Small intestine (tissue), 7 donors: ENCODE results near the gene CFAP210. TPM values are rescaled to one million over a fixed set of nuclear protein-coding genes. Genes with fewer than 3 reads are reported as not detected.

ENCODE experiments used
- DNase-seq, 2 donors: peaks; one replicate each; pipeline versions ENCODE4 v3.0.0 to v3.0.0-alpha.2; 2013
- FAIRE-seq: peaks from 2 replicates; lab custom pipeline; 2012; peaks lifted over from hg19 to GRCh38; lab: Jason Lieb, UNC
- H3K27ac ChIP-seq, 3 donors: one replicate each; pipeline ENCODE4 v1.5.1; 2013; ENCODE audit warnings: low read length in 2 of 3, mild to moderate bottlenecking in 2 of 3, control low read depth in 1 of 3, inconsistent platforms in 1 of 3, low read depth in 1 of 3, moderate library complexity in 1 of 3
- H3K27me3 ChIP-seq, 3 donors: one replicate each; pipeline ENCODE4 v1.6.1; 2013; ENCODE audit warnings: low read length in 3 of 3, inconsistent platforms in 1 of 3; ENCODE audit not compliant: control insufficient read depth in 3 of 3, insufficient read depth in 3 of 3
- H3K36me3 ChIP-seq, 3 donors: one replicate each; pipeline ENCODE4 v1.6.1; 2013; ENCODE audit warnings: low read length in 3 of 3, inconsistent platforms in 1 of 3, low read depth in 1 of 3, mild to moderate bottlenecking in 1 of 3, moderate library complexity in 1 of 3; ENCODE audit not compliant: control insufficient read depth in 3 of 3, insufficient read depth in 2 of 3
- H3K4me1 ChIP-seq, 3 donors: one replicate each; pipeline ENCODE4 v1.6.1; 2013; ENCODE audit warnings: low read length in 2 of 3, inconsistent platforms in 1 of 3, low read depth in 1 of 3, mild to moderate bottlenecking in 1 of 3, moderate library complexity in 1 of 3; ENCODE audit not compliant: control insufficient read depth in 3 of 3, insufficient read depth in 2 of 3
- H3K4me3 ChIP-seq, 3 donors: one replicate each; pipeline ENCODE4 v1.5.1; 2013; ENCODE audit warnings: low read length in 3 of 3, control low read depth in 1 of 3, inconsistent platforms in 1 of 3, low read depth in 1 of 3, mild to moderate bottlenecking in 1 of 3, moderate library complexity in 1 of 3
- H3K9me3 ChIP-seq, 2 donors: one replicate each; pipeline ENCODE4 v1.6.1; 2013; ENCODE audit warnings: low read depth in 1 of 2, low read length in 1 of 2; ENCODE audit not compliant: control insufficient read depth in 2 of 2, insufficient read depth in 1 of 2
- WGBS, 3 donors: extraction: QIAGEN DNeasy Blood & Tissue Kit; methylation state at CpG; one replicate each; pipeline ENCODE4 v1.1.7; 2013; 5-methylcytosine and 5-hydroxymethylcytosine counted together
- polyA plus RNA-seq, 4 donors: library from polyadenylated mRNA; stranded (reverse) in 3 of 4; unstranded in 1 of 4; fragments of 200-250 nt in 3 of 4; fragments of 120-200 nt in 1 of 4; gene quantifications; one replicate each; pipeline versions ENCODE4 v1.2.1 to v1.2.3, GENCODE V29; 2013
- donor health status: healthy with polysubstance abuse.
- donor health status: control.
- donor health status: control.
- donor health status: Bipolar disorder and iron deficiency.
- donor health status: healthy.

CFAP210 gene
- polyA plus RNA-seq, 4 donors, result 0.09 to 0.27 TPM; not detected in 2

DNA sequence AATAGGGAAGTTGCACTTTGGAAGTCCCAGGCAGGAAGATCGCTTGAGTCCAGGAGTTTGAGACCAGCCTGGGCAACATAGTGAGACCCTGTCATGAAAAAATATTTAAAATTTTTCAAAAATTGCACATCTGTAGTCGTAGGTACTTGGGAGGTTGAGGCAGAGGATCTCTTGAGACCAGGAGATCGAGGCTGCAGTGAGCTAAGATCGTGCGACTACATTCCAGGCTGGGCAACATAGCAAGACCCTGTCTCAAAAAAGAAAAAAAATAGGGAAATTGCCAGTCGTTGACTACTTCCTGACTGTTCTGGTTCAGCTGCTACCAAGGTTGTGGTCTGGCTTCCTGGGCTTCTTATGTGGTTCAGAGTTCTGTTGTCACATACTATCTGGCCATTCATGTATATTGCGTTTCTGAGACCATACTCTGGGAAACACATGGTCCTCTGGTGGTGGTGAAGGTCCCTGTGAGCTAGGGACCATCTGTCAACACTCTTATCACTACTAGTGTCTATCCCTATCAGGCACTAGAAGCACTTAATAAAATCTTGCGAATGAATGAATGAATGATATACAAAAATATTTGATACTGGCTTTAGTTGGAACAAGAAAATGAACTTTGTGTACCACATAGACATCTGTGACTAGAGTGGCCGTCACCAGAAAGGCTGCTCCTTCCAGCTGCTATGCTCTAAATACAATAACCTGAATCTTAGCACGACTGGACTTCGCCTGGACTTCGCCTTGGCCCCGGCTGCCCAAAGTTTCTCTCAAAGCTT, 38.6 kb upstream of the CFAP210 start:
- peak overlapping the region in 2 of 3 donors; percentile 52 to 90 for H3K4me3 ChIP-seq
- H3K9me3 ChIP-seq, result no peaks in the 10 kb centered on the region
- FAIRE-seq (no peak), DNase-seq (no peak)
- 46 to 49% (median 48%) methylated on average over 13 of the region's 13 CpGs for WGBS, 3 donors
- H3K27ac ChIP-seq, result peak overlapping the region in 2 of 3 donors; percentile 28 to 73
- no peaks in the 10 kb centered on the region for H3K27me3 ChIP-seq
- H3K4me1 ChIP-seq, result peaks cover 0 to 14% (median 2%) of the 10 kb centered on the region in 3 donors
- H3K36me3 ChIP-seq, result no peaks in the 10 kb centered on the region

DNA sequence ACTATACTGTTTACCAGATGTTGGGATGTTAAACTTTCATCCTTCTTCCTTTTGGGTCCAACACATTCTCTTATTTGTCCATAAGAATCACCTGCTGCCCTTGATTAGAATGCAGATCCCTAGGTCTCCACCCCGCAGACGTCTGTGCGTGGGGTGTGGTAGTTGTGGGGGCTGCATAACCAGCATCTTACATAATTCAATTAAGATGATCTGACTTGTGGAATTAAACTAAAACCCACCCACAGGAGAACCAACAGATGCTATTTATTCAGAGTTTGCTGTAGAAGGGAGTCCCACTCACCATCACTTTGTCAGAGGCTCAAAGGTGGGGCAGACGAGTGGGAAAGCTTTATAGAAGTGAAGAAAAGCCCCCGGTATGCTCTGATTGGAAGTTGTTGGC, 37.9 kb upstream of the CFAP210 start:
- H3K27me3 ChIP-seq, result no peaks in the 10 kb centered on the region
- DNase-seq, result no peak
- H3K4me3 ChIP-seq, result no peak overlapping the region
- no peaks in the 10 kb centered on the region for H3K36me3 ChIP-seq
- H3K27ac ChIP-seq, result no peak overlapping the region
- peaks cover 0 to 11% (median 2%) of the 10 kb centered on the region in 3 donors for H3K4me1 ChIP-seq
- 61 to 73% (median 68%) methylated on average over 5 of the region's 5 CpGs for WGBS, 3 donors
- H3K9me3 ChIP-seq, result no peaks in the 10 kb centered on the region
- no peak for FAIRE-seq

DNA sequence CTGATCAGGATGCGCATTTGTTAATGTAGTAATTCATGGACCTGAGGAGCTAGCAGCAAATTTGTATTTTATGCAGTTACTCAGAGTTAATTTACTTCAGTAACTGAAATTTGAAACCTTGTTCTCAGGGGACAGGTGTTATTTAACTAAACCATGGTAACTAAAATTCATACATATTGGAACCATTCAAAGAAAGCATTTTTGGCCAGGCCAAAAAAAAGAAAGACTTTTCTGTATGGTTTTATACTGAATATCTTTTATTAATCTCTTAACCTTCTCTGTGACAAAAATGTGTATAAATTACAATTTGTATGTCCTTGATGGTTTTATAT, 35.0 kb upstream of the CFAP210 start:
- FAIRE-seq (no peak), DNase-seq (no peak)
- Histone ChIP-seq H3K36me3 (no peaks in the 10 kb centered on the region), H3K9me3 (no peaks in the 10 kb centered on the region), H3K27ac (no peak overlapping the region), H3K27me3 (no peaks in the 10 kb centered on the region), H3K4me3 (no peak overlapping the region), H3K4me1 (peaks cover 0 to 8% (median 0%) of the 10 kb centered on the region in 3 donors)
- 98 to 100% (median 98%) methylated on average over 1 of the region's 1 CpG for WGBS, 3 donors

DNA sequence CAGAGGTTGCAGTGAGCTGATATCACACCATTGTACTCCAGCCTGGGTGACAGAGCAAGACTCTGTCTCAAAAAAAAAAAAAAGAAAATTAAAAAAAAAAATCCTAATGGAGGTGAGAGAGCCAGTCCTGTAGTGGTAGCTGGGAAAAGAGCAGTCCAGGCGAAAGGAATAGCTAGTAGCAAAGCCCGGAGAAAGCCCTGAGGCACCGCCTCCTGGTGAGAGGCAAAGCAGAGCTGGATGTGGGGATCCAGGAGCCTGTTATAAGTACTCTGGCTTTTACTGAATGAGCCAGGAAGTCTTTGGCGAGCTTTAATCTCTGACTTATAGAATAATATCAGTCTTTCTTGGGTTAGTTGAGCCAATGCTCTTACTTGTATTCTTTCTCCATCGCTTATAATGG, 32.9 kb upstream of the CFAP210 start:
- WGBS, 3 donors, result 90 to 92% (median 91%) methylated on average over 5 of the region's 5 CpGs
- no peak overlapping the region for H3K4me3 ChIP-seq
- H3K4me1 ChIP-seq, result no peaks in the 10 kb centered on the region
- H3K27me3 ChIP-seq, result no peaks in the 10 kb centered on the region
- H3K27ac ChIP-seq, result no peak overlapping the region
- H3K36me3 ChIP-seq, result no peaks in the 10 kb centered on the region
- H3K9me3 ChIP-seq, result no peaks in the 10 kb centered on the region
- no peak for FAIRE-seq
- DNase-seq, result no peak

- H3K27me3 ChIP-seq, result no peaks in the 10 kb centered on the region
- H3K36me3 ChIP-seq, result no peaks in the 10 kb centered on the region
- 69 to 70% (median 70%) methylated on average over 3 of the region's 3 CpGs for WGBS, 3 donors
- H3K27ac ChIP-seq, result no peak overlapping the region
- DNase-seq, result no peak
- no peak overlapping the region for H3K4me3 ChIP-seq
- no peak for FAIRE-seq
- peaks cover 0 to 16% (median 0%) of the 10 kb centered on the region in 3 donors for H3K4me1 ChIP-seq
- no peaks in the 10 kb centered on the region for H3K9me3 ChIP-seq
Observed at GRCh38 chr2:169721016-169721415, 26.8 kb upstream of the CFAP210 start.

- DNase-seq (no peak), FAIRE-seq (no peak)
- H3K9me3 ChIP-seq, result no peaks in the 10 kb centered on the region
- H3K36me3 ChIP-seq, result no peaks in the 10 kb centered on the region
- H3K4me1 ChIP-seq, result peaks cover 0 to 34% (median 0%) of the 10 kb centered on the region in 3 donors
- 62 to 84% (median 74%) methylated on average over 2 of the region's 2 CpGs for WGBS, 3 donors
- no peak overlapping the region for H3K27ac ChIP-seq
- H3K4me3 ChIP-seq, result no peak overlapping the region
- no peaks in the 10 kb centered on the region for H3K27me3 ChIP-seq
Observed at GRCh38 chr2:169718930-169719504, 24.8 kb upstream of the CFAP210 start.

- WGBS, 3 donors, result 48 to 74% (median 53%) methylated on average over 4 of the region's 4 CpGs
- Histone ChIP-seq H3K4me1 (peaks cover 0 to 46% (median 2%) of the 10 kb centered on the region in 3 donors), H3K27ac (peak overlapping the region in 1 of 3 donors; percentile 41), H3K4me3 (no peak overlapping the region), H3K36me3 (no peaks in the 10 kb centered on the region), H3K9me3 (no peaks in the 10 kb centered on the region), H3K27me3 (no peaks in the 10 kb centered on the region)
- no peak for DNase-seq
- no peak for FAIRE-seq
Observed at GRCh38 chr2:169717691-169718063, 23.5 kb upstream of the CFAP210 start.

DNA sequence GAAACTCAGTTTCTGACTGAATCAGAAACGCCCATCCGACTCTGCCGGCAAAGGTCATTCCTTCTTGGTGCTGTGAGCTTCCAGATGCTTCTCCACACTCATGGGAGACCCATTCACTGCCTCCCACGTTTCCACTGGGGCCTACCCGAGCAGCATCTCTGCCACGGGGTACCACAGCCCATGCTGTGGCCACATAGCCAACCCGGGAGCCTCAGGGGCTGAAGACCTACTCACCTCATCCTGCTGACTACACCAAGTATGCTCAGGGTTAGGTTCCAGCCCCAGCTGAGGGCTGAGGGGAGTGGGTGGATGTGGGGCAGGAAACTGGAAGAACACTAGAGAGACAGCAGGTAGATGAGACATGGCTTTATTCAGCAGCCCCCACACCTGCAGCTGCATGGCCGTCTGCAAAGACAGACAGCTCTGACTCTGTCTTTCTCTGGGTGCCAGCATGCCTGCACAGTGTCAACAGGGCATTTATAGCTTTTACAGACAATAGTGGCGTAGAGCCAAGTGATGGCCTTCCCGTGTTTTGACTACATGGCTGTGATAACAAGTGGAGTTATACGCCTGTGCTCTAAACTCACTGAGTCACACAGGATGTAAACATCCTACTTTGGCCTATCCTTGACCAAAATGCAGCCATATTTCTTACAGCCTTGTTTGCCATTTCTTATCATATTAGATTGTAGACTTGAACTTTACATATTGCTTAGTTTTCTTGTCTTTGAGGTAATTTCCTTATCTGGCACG, 22.9 kb upstream of the CFAP210 start:
- Histone ChIP-seq H3K4me1 (peaks cover 0 to 52% (median 5%) of the 10 kb centered on the region in 3 donors), H3K36me3 (no peaks in the 10 kb centered on the region), H3K27me3 (no peaks in the 10 kb centered on the region), H3K27ac (peak overlapping the region in 2 of 3 donors; percentile 41 to 67), H3K9me3 (no peaks in the 10 kb centered on the region), H3K4me3 (no peak overlapping the region)
- no peak for FAIRE-seq
- 20 to 54% (median 31%) methylated on average over 12 of the region's 12 CpGs for WGBS, 3 donors
- peak; percentile 61 to 73 for DNase-seq
